ENCODE data around the gene SEMA3G. TPM values are rescaled to one million over a fixed set of nuclear protein-coding genes. Genes with fewer than 3 reads are reported as not detected.

Gene SEMA3G
- total RNA-seq, 3 donors from 2014 or later, result 0.05 to 0.24 (median 0.08) TPM

- Mint-ChIP-seq H3K9me3 (no peaks in the 10 kb centered on the region), H3K4me1 (ENCODE audit: low read depth) (peaks cover 1% of the 10 kb centered on the region), H3K36me3 (ENCODE audit: insufficient read depth) (peaks cover 15% of the 10 kb centered on the region), H3K4me3 (no peak overlapping the region), H3K27me3 (ENCODE audit: low read depth) (no peaks in the 10 kb centered on the region)
- no peak for ATAC-seq
- no peak for DNase-seq
Observed at GRCh38 chr3:52469001-52469400, 24.1 kb upstream of the SEMA3G start.

GRCh38 chr3:52468336-52468735 is 23.4 kb upstream of the SEMA3G start:
- ATAC-seq, result no peak
- H3K4me3 Mint-ChIP-seq, result no peak overlapping the region

GRCh38 chr3:52463416-52463815 is 18.5 kb upstream of the SEMA3G start:
- H3K27me3 Mint-ChIP-seq (ENCODE audit: low read depth), result no peaks in the 10 kb centered on the region

More at GRCh38 chr3:52468336-52468735, 23.4 kb upstream of the SEMA3G start:
- Mint-ChIP-seq H3K36me3 (ENCODE audit: insufficient read depth) (peaks cover 13% of the 10 kb centered on the region), H3K27me3 (ENCODE audit: low read depth) (no peaks in the 10 kb centered on the region), H3K4me1 (ENCODE audit: low read depth) (peaks cover 3% of the 10 kb centered on the region), H3K9me3 (no peaks in the 10 kb centered on the region)
- no peak for DNase-seq

GRCh38 chr3:52461874-52462273 is 17.0 kb upstream of the SEMA3G start:
- DNase-seq (no peak), ATAC-seq (no peak)
- Mint-ChIP-seq H3K4me1 (ENCODE audit: low read depth) (peaks cover 23% of the 10 kb centered on the region), H3K9me3 (no peaks in the 10 kb centered on the region), H3K4me3 (no peak overlapping the region), H3K36me3 (ENCODE audit: insufficient read depth) (peaks cover 16% of the 10 kb centered on the region), H3K27me3 (ENCODE audit: low read depth) (no peaks in the 10 kb centered on the region)

More at GRCh38 chr3:52463416-52463815, 18.5 kb upstream of the SEMA3G start:
- Mint-ChIP-seq H3K36me3 (ENCODE audit: insufficient read depth) (peaks cover 11% of the 10 kb centered on the region), H3K4me3 (no peak overlapping the region), H3K9me3 (no peaks in the 10 kb centered on the region), H3K4me1 (ENCODE audit: low read depth) (peaks cover 9% of the 10 kb centered on the region)
- ATAC-seq, result no peak
- no peak for DNase-seq

GRCh38 chr3:52458770-52459545 is 14.1 kb upstream of the SEMA3G start:
- Mint-ChIP-seq H3K36me3 (ENCODE audit: insufficient read depth) (peaks cover 16% of the 10 kb centered on the region), H3K4me3 (no peak overlapping the region), H3K4me1 (ENCODE audit: low read depth) (peaks cover 40% of the 10 kb centered on the region), H3K9me3 (no peaks in the 10 kb centered on the region), H3K27me3 (ENCODE audit: low read depth) (no peaks in the 10 kb centered on the region)
- DNase-seq (no peak), ATAC-seq (no peak)

- Mint-ChIP-seq H3K4me1 (ENCODE audit: low read depth) (peaks cover 43% of the 10 kb centered on the region), H3K9me3 (no peaks in the 10 kb centered on the region), H3K4me3 (no peak overlapping the region), H3K27me3 (ENCODE audit: low read depth) (no peaks in the 10 kb centered on the region), H3K36me3 (ENCODE audit: insufficient read depth) (peaks cover 16% of the 10 kb centered on the region)
- DNase-seq, result no peak
- ATAC-seq, result no peak
Observed at GRCh38 chr3:52458031-52458760, 13.3 kb upstream of the SEMA3G start.

GRCh38 chr3:52456800-52457183 is 11.9 kb upstream of the SEMA3G start:
- Mint-ChIP-seq H3K4me3 (peak overlapping the region; percentile 87), H3K9me3 (no peaks in the 10 kb centered on the region), H3K4me1 (ENCODE audit: low read depth) (peaks cover 38% of the 10 kb centered on the region), H3K27me3 (ENCODE audit: low read depth) (no peaks in the 10 kb centered on the region), H3K36me3 (ENCODE audit: insufficient read depth) (peaks cover 13% of the 10 kb centered on the region)
- DNase-seq (no peak), ATAC-seq (no peak)

GRCh38 chr3:52456169-52456799 is 11.4 kb upstream of the SEMA3G start:
- ATAC-seq, result no peak

GRCh38 chr3:52455283-52456168 is 10.6 kb upstream of the SEMA3G start, which contains the start of gene NISCH:
TSS of gene NISCH (plus strand) at chr3:52455604. CDS start at chr3:52455642, 38 bp downstream.
- Mint-ChIP-seq H3K27me3 (ENCODE audit: low read depth) (no peaks in the 10 kb centered on the region), H3K4me3 (peak within 1 kb of the TSS; percentile 87), H3K4me1 (ENCODE audit: low read depth) (peaks cover 38% of the 10 kb centered on the region), H3K9me3 (no peaks in the 10 kb centered on the region), H3K36me3 (ENCODE audit: insufficient read depth) (peaks cover 10% of the 10 kb centered on the region)
- ATAC-seq (peak; percentile 91 to 93), DNase-seq (peak; percentile 98)

More at GRCh38 chr3:52456169-52456799, 11.4 kb upstream of the SEMA3G start:
- Mint-ChIP-seq H3K4me3 (peak overlapping the region; percentile 87), H3K27me3 (ENCODE audit: low read depth) (no peaks in the 10 kb centered on the region), H3K4me1 (ENCODE audit: low read depth) (peaks cover 38% of the 10 kb centered on the region), H3K36me3 (ENCODE audit: insufficient read depth) (peaks cover 13% of the 10 kb centered on the region), H3K9me3 (no peaks in the 10 kb centered on the region)
- no peak for DNase-seq

- Mint-ChIP-seq H3K36me3 (ENCODE audit: insufficient read depth) (peaks cover 8% of the 10 kb centered on the region), H3K4me1 (ENCODE audit: low read depth) (peaks cover 38% of the 10 kb centered on the region), H3K4me3 (peak overlapping the region; percentile 87), H3K27me3 (ENCODE audit: low read depth) (no peaks in the 10 kb centered on the region), H3K9me3 (no peaks in the 10 kb centered on the region)
- DNase-seq (no peak), ATAC-seq (peak; percentile 3 to 5)
Observed at GRCh38 chr3:52454938-52455282, 10.0 kb upstream of the SEMA3G start.

GRCh38 chr3:52454250-52454937 is 9.5 kb upstream of the SEMA3G start:
- no peaks in the 10 kb centered on the region for H3K27me3 Mint-ChIP-seq (ENCODE audit: low read depth)
- peaks cover 8% of the 10 kb centered on the region for H3K36me3 Mint-ChIP-seq (ENCODE audit: insufficient read depth)
- ATAC-seq, result no peak
- no peak for DNase-seq
- peak overlapping the region; percentile 87 for H3K4me3 Mint-ChIP-seq
- peaks cover 38% of the 10 kb centered on the region for H3K4me1 Mint-ChIP-seq (ENCODE audit: low read depth)
- no peaks in the 10 kb centered on the region for H3K9me3 Mint-ChIP-seq

GRCh38 chr3:52453496-52454249 is 8.8 kb upstream of the SEMA3G start, which contains the start of gene TNNC1:
TSS of gene TNNC1 (minus strand) at chr3:52454041. CDS start at chr3:52454015, 26 bp downstream.
- Mint-ChIP-seq H3K4me1 (ENCODE audit: low read depth) (peaks cover 38% of the 10 kb centered on the region), H3K36me3 (ENCODE audit: insufficient read depth) (peaks cover 6% of the 10 kb centered on the region), H3K27me3 (ENCODE audit: low read depth) (no peaks in the 10 kb centered on the region), H3K9me3 (no peaks in the 10 kb centered on the region), H3K4me3 (peak within 1 kb of the TSS; percentile 87)
- ATAC-seq (no peak), DNase-seq (no peak)

Data from activated T-cell treated with anti-CD3 and anti-CD28 coated beads, Interleukin-2, amount 50 U/mL, for 4 hours (primary cell).